DOHH2 (cell line): Measurements from ENCODE around the gene SLC6A11.

Experiments
- H3F3A ChIP-seq: fragments of 200-600 bp; sonication (generic), shearing (Covaris generic); 2 replicates; pipeline ENCODE4 v1.6.0; 2016; ENCODE audit warnings: antibody characterized with exemption, mild to moderate bottlenecking; ENCODE audit not compliant: control insufficient read depth, insufficient read depth
- H3K27ac ChIP-seq: fragments of 200-600 bp; sonication (generic); 2 replicates; pipeline ENCODE4 v1.5.1; 2014; ENCODE audit warnings: low read depth, mild to moderate bottlenecking, low read length, moderate library complexity
- H3K27me3 ChIP-seq: fragments of 200-600 bp; sonication (generic); 2 replicates; pipeline ENCODE4 v1.6.1; 2014; ENCODE audit warnings: mild to moderate bottlenecking, low read length, mixed read lengths; ENCODE audit not compliant: control insufficient read depth
- H3K36me3 ChIP-seq: fragments of 200-600 bp; sonication (generic); 2 replicates; pipeline ENCODE4 v1.6.1; 2014; ENCODE audit warnings: mild to moderate bottlenecking, low read length, moderate library complexity, mixed read lengths; ENCODE audit not compliant: control insufficient read depth
- H3K4me1 ChIP-seq: fragments of 200-600 bp; sonication (generic); 2 replicates; pipeline ENCODE4 v1.6.1; 2014; ENCODE audit warnings: mild to moderate bottlenecking, low read length, mixed read lengths; ENCODE audit not compliant: control insufficient read depth
- H3K4me2 ChIP-seq: fragments of 200-600 bp; sonication (generic); 2 replicates; pipeline ENCODE4 v1.6.0; 2014; ENCODE audit warnings: mild to moderate bottlenecking, low read length, moderate library complexity
- H3K4me3 ChIP-seq: fragments of 200-600 bp; sonication (generic); 2 replicates; pipeline ENCODE4 v1.5.1; 2014; ENCODE audit warnings: mild to moderate bottlenecking, low read length, mixed read lengths
- H3K79me2 ChIP-seq: fragments of 200-600 bp; sonication (generic); 2 replicates; pipeline ENCODE4 v1.6.1; 2014; ENCODE audit warnings: mild to moderate bottlenecking, low read length, mixed read lengths; ENCODE audit not compliant: control insufficient read depth
- H3K9me2 ChIP-seq: fragments of 200-600 bp; sonication (generic); replicated peaks from 2 replicates; pipeline ENCODE4 v1.6.1; 2014; ENCODE audit warnings: mild to moderate bottlenecking, low read length, mixed read lengths; ENCODE audit not compliant: control insufficient read depth
- H3K9me3 ChIP-seq: fragments of 200-600 bp; sonication (generic); 2 replicates; pipeline ENCODE4 v1.6.1; 2014; ENCODE audit warnings: antibody characterized with exemption, low read length, mixed read lengths; ENCODE audit not compliant: control insufficient read depth, insufficient read depth
- H4K20me1 ChIP-seq: fragments of 200-600 bp; sonication (generic); 2 replicates; pipeline ENCODE4 v1.6.0; 2014; ENCODE audit warnings: low read depth, mild to moderate bottlenecking, antibody characterized with exemption, low read length, moderate library complexity; ENCODE audit not compliant: control insufficient read depth, insufficient read depth
- EZH2phosphoT487 ChIP-seq: fragments of 200-600 bp; sonication (generic); IDR thresholded peaks from 2 replicates; pipeline ENCODE4 v1.6.1; 2017; ENCODE audit warnings: borderline replicate concordance, mild to moderate bottlenecking, antibody characterized with exemption, low read length, moderate library complexity, mixed read lengths
- TF ChIP-seq, protein P1 (sequence below): fragments of 200-600 bp; sonication (generic); IDR thresholded peaks from one replicate; pipeline ENCODE4 v1.5.1; 2014; ENCODE audit warnings: antibody characterized with exemption, mild to moderate bottlenecking, low read depth, low read length; ENCODE audit not compliant: poor library complexity, severe bottlenecking

Gene SLC6A11

DNA sequence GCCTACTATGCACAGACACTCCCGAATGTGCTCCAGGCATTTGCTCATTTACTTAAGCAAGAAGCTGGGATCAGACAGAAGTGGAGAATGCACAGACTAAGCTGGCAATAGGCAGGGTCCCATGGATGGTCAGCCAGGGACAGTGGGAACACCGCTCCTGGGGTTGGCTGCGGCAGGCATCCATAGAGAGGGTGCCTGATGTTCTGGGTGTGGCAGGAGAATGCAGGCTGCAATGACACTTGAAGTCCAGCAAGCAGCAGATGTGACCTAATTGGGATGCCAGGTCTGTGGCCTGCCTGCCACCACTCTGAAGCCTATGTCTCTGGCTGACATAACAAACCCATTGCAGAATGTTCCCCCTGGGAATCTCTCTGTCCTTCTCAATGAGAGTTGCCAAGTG is 40.2 kb upstream of the SLC6A11 start:
- no peak overlapping the region for H3K27ac ChIP-seq
- no peaks in the 10 kb centered on the region for H4K20me1 ChIP-seq
- H3K4me1 ChIP-seq: no peaks in the 10 kb centered on the region
- no peaks in the 10 kb centered on the region for H3K79me2 ChIP-seq
- H3K9me3 ChIP-seq: no peaks in the 10 kb centered on the region
- no peak overlapping the region for H3K4me2 ChIP-seq
- no peaks in the 10 kb centered on the region for H3K36me3 ChIP-seq
- H3K4me3 ChIP-seq: no peak overlapping the region
- no peaks in the 10 kb centered on the region for H3K27me3 ChIP-seq
- no peaks in the 10 kb centered on the region for H3K9me2 ChIP-seq
- H3F3A ChIP-seq: no peaks in the 10 kb centered on the region
- TF ChIP-seq EZH2phosphoT487: no peak
- TF ChIP-seq, protein P1, sequence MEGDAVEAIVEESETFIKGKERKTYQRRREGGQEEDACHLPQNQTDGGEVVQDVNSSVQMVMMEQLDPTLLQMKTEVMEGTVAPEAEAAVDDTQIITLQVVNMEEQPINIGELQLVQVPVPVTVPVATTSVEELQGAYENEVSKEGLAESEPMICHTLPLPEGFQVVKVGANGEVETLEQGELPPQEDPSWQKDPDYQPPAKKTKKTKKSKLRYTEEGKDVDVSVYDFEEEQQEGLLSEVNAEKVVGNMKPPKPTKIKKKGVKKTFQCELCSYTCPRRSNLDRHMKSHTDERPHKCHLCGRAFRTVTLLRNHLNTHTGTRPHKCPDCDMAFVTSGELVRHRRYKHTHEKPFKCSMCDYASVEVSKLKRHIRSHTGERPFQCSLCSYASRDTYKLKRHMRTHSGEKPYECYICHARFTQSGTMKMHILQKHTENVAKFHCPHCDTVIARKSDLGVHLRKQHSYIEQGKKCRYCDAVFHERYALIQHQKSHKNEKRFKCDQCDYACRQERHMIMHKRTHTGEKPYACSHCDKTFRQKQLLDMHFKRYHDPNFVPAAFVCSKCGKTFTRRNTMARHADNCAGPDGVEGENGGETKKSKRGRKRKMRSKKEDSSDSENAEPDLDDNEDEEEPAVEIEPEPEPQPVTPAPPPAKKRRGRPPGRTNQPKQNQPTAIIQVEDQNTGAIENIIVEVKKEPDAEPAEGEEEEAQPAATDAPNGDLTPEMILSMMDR: no peak

DNA sequence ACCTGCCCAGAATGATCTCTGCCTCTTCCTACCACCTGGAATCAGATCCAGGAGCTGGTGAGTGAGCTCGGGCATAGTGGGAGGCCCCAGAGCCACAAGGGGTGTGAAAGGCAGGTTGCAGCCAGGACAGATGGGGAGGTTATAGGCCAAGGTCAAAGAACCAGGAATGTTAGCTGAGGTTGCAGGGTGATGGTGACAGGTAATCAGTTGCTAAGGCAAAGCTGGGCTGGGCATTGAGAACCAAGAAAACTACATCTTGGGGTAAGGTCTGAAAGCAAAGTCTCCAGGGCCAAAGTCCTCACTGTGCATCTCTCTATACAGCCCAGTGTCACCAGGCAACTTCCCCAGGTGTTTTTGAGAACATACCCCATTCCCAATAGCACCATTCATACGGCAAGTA is 38.4 kb upstream of the SLC6A11 start:
- TF ChIP-seq, protein P1: no peak
- TF ChIP-seq EZH2phosphoT487: no peak
- no peaks in the 10 kb centered on the region for H3K36me3 ChIP-seq
- no peak overlapping the region for H3K4me3 ChIP-seq
- H3K4me1 ChIP-seq: no peaks in the 10 kb centered on the region
- H3K79me2 ChIP-seq: no peaks in the 10 kb centered on the region
- no peaks in the 10 kb centered on the region for H4K20me1 ChIP-seq
- H3K27ac ChIP-seq: no peak overlapping the region
- no peaks in the 10 kb centered on the region for H3K9me2 ChIP-seq
- H3F3A ChIP-seq: no peaks in the 10 kb centered on the region
- no peaks in the 10 kb centered on the region for H3K27me3 ChIP-seq
- no peak overlapping the region for H3K4me2 ChIP-seq
- H3K9me3 ChIP-seq: no peaks in the 10 kb centered on the region

DNA sequence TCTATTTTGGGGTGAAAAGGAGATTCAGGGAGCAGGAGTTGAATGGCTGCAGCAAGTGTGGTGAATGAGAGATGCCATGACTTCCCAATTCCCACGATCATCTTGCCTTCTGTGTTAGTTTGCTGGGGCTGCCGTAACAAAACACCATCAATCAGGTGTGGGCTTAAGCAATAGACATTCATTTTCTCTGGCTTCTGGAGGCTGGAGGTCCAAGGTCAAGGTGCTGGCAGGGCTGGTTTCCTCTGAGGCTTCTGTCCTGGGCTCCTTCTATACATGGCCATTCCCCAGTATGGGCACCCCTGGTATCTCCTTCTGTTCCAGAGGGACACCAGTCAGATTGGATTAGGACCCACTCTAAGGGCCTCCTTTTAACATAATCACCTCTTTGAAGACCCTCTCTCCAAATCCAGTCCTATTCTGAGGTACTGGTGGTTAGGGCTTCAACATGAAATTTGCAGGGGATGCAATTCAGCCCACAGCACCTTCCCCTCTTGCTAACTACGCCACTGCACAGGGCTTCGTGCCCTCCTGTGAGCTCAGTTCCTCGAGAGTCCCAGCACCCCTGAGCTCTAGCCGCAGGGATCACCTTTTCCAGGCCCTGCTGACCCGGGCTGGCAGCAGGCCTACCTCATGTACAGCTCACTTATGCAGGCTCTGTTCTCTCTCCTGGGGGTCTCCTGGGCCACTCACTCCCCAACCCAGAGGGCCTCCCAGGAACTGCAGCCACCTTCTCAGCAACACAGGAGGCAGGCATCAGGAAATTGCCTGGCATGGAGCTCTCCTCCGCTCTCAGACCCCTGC is 37.3 kb upstream of the SLC6A11 start:
- H4K20me1 ChIP-seq: no peaks in the 10 kb centered on the region
- H3K27ac ChIP-seq: no peak overlapping the region
- no peaks in the 10 kb centered on the region for H3K79me2 ChIP-seq

More for the DNA sequence above, 37.3 kb upstream of the SLC6A11 start:
- Histone ChIP-seq H3K9me3 (no peaks in the 10 kb centered on the region), H3K27me3 (no peaks in the 10 kb centered on the region), H3K36me3 (no peaks in the 10 kb centered on the region), H3K4me3 (no peak overlapping the region), H3K9me2 (no peaks in the 10 kb centered on the region), H3F3A (no peaks in the 10 kb centered on the region), H3K4me1 (no peaks in the 10 kb centered on the region), H3K4me2 (no peak overlapping the region)
- TF ChIP-seq EZH2phosphoT487: no peak
- TF ChIP-seq, protein P1: no peak
